GM19438 (cell line): ENCODE results near the gene CCDC183.
"Not testable (repeated sequence)": the region's sequence is repeated elsewhere in the genome, so short reads cannot be mapped to it uniquely, and the experiment has no call there.

Experiments
- ATAC-seq: cut with Tn5 transposase; IDR thresholded peaks from one replicate; pipeline ENCODE4 v1.9.1; 2021; ENCODE audit warnings: low read depth; ENCODE audit not compliant: unreplicated experiment

Gene CCDC183

GRCh38 chr9:136796238-136796774 is at the start of gene CCDC183:
Gene CCDC183, plus strand, starts transcription at chr9:136796338. Its CDS starts 60 bp downstream, at chr9:136796398.
- ATAC-seq: no peak

- no peak for ATAC-seq
Measured at GRCh38 chr9:136746621-136747020, 49.5 kb upstream of the CCDC183 start.

GRCh38 chr9:136747161-136748060 is 48.7 kb upstream of the CCDC183 start:
- ATAC-seq: no peak

- no peak for ATAC-seq
Measured at GRCh38 chr9:136748201-136748600, 47.9 kb upstream of the CCDC183 start, which contains the start of gene LCN6. Gene LCN6, minus strand, starts transcription at chr9:136748525. Its CDS starts 42 bp downstream, at chr9:136748483.

GRCh38 chr9:136748666-136749611 is 47.2 kb upstream of the CCDC183 start:
- no peak for ATAC-seq

- ATAC-seq: no peak
Measured at GRCh38 chr9:136750526-136750925, 45.6 kb upstream of the CCDC183 start.

GRCh38 chr9:136751244-136751643 is 44.9 kb upstream of the CCDC183 start:
- no peak for ATAC-seq

GRCh38 chr9:136751814-136752213 is 44.3 kb upstream of the CCDC183 start:
- no peak for ATAC-seq

- ATAC-seq: no peak
Measured at GRCh38 chr9:136753371-136754058, 42.6 kb upstream of the CCDC183 start.

- no peak for ATAC-seq
Measured at GRCh38 chr9:136754059-136754572, 42.0 kb upstream of the CCDC183 start.

- no peak for ATAC-seq
Measured at GRCh38 chr9:136754626-136755301, 41.4 kb upstream of the CCDC183 start.

- not testable (repeated sequence) for ATAC-seq
Measured at GRCh38 chr9:136755302-136756133, 40.6 kb upstream of the CCDC183 start.

- no peak for ATAC-seq
Measured at GRCh38 chr9:136756134-136756438, 40.1 kb upstream of the CCDC183 start.

GRCh38 chr9:136756836-136757235 is 39.3 kb upstream of the CCDC183 start:
- ATAC-seq: no peak

GRCh38 chr9:136757328-136757727 is 38.8 kb upstream of the CCDC183 start:
- no peak for ATAC-seq

GRCh38 chr9:136757751-136758140 is 38.4 kb upstream of the CCDC183 start:
- ATAC-seq: no peak

GRCh38 chr9:136759001-136759400 is 37.1 kb upstream of the CCDC183 start:
- ATAC-seq: no peak

GRCh38 chr9:136759436-136760325 is 36.5 kb upstream of the CCDC183 start:
- ATAC-seq: no peak
